Astrocyte (in vitro differentiated cells and primary cell): Measurements from ENCODE around the gene INPP5E.

ENCODE experiments used
- CTCF ChIP-seq: IDR thresholded peaks from 2 replicates; pipeline ENCODE4 v1.5.1; 2011; ENCODE audit warnings: low read depth, mild to moderate bottlenecking, inconsistent platforms, low read length, moderate library complexity; ENCODE audit not compliant: insufficient read depth
- EZH2 ChIP-seq: IDR thresholded peaks from 2 replicates; pipeline ENCODE4 v1.6.1; 2012; ENCODE audit warnings: mild to moderate bottlenecking, low read length, inconsistent platforms; ENCODE audit not compliant: insufficient read depth

- no peak for TF ChIP-seq CTCF
- TF ChIP-seq EZH2 = no peak
These were observed 31.3 kb upstream of the INPP5E start for GRCh38 chr9:136470792-136471469.
